GM23338 (cell line): ENCODE results near the gene MTX2. TPM values are rescaled to one million over a fixed set of nuclear protein-coding genes. Genes with fewer than 3 reads are reported as not detected.

Source experiments
- ATAC-seq: fragments of 200-7000 bp; cut with Tn5 transposase; 3 replicates; pipeline ENCODE4 v1.9.1; 2020
- DNase-seq: peaks from one replicate; pipeline ENCODE4 v3.0.0-alpha.2; 2015; ENCODE audit warnings: low spot score
- H2AFZ ChIP-seq: fragments of 200-600 bp; sonication (generic); 2 replicates; pipeline ENCODE4 v1.8.0; 2016; ENCODE audit warnings: antibody characterized with exemption, mild to moderate bottlenecking, moderate library complexity
- H3F3A ChIP-seq: fragments of 200-600 bp; sonication (generic); replicated peaks from 2 replicates; pipeline ENCODE4 v1.8.0; 2017; ENCODE audit warnings: antibody characterized with exemption, mixed run types, low read depth
- H3K27ac ChIP-seq: fragments of 200-600 bp; sonication (generic); 2 replicates; pipeline ENCODE4 v1.6.1; 2016; ENCODE audit warnings: low read depth
- H3K27me3 ChIP-seq: fragments of 200-600 bp; sonication (generic); 2 replicates; pipeline ENCODE4 v1.8.0; 2016; ENCODE audit warnings: mild to moderate bottlenecking, mixed run types, moderate library complexity; ENCODE audit not compliant: insufficient read depth
- H3K36me3 ChIP-seq: fragments of 200-600 bp; sonication (generic); 2 replicates; pipeline ENCODE4 v1.8.0; 2016; ENCODE audit warnings: mild to moderate bottlenecking; ENCODE audit not compliant: insufficient read depth
- H3K4me1 ChIP-seq: fragments of 200-600 bp; sonication (generic); 2 replicates; pipeline ENCODE4 v1.8.0; 2016; ENCODE audit warnings: mild to moderate bottlenecking, moderate library complexity; ENCODE audit not compliant: insufficient read depth
- H3K4me2 ChIP-seq: fragments of 200-600 bp; sonication (generic); 2 replicates; pipeline ENCODE4 v1.7.1; 2017; ENCODE audit warnings: mixed run types
- H3K4me3 ChIP-seq: fragments of 200-600 bp; sonication (generic); 2 replicates; pipeline ENCODE4 v1.6.1; 2016; ENCODE audit warnings: mixed run types
- H3K79me2 ChIP-seq: fragments of 200-600 bp; sonication (generic); replicated peaks from 2 replicates; pipeline ENCODE4 v1.8.0; 2017; ENCODE audit warnings: mild to moderate bottlenecking; ENCODE audit not compliant: insufficient read depth
- H3K9me2 ChIP-seq: fragments of 200-600 bp; sonication (generic); 2 replicates; pipeline ENCODE4 v1.8.0; 2017; ENCODE audit not compliant: insufficient read depth
- H4K20me1 ChIP-seq: fragments of 200-600 bp; sonication (generic); replicated peaks from 2 replicates; pipeline ENCODE4 v1.8.0; 2017; ENCODE audit warnings: mild to moderate bottlenecking; ENCODE audit not compliant: insufficient read depth
- H3K27ac Mint-ChIP-seq: 2 replicates; pipeline ENCODE4 v1.8.0; 2020; ENCODE audit warnings: inconsistent platforms, mild to moderate bottlenecking, moderate library complexity, mixed read lengths
- H3K27me3 Mint-ChIP-seq: 3 replicates; pipeline ENCODE4 v1.8.0; 2022; ENCODE audit warnings: low read depth, mild to moderate bottlenecking, moderate library complexity, mixed read lengths, inconsistent platforms; ENCODE audit not compliant: insufficient read depth, poor library complexity
- H3K36me3 Mint-ChIP-seq: 3 replicates; pipeline ENCODE4 v1.8.0; 2021; ENCODE audit warnings: low read depth, mild to moderate bottlenecking, inconsistent platforms, moderate library complexity, mixed read lengths
- H3K4me1 Mint-ChIP-seq: 3 replicates; pipeline ENCODE4 v1.8.0; 2020; ENCODE audit warnings: mild to moderate bottlenecking, inconsistent platforms, mixed read lengths
- H3K4me3 Mint-ChIP-seq: 3 replicates; pipeline ENCODE4 v1.8.0; 2021; ENCODE audit warnings: moderate library complexity, mild to moderate bottlenecking, inconsistent platforms, mixed read lengths
- H3K9me3 Mint-ChIP-seq: 3 replicates; pipeline ENCODE4 v1.8.0; 2020; ENCODE audit warnings: moderate library complexity, mild to moderate bottlenecking, inconsistent platforms, mixed read lengths
- EZH2phosphoT487 ChIP-seq: fragments of 200-600 bp; sonication (generic); IDR thresholded peaks from one replicate; pipeline ENCODE4 v1.8.1; 2018; ENCODE audit warnings: antibody characterized with exemption; ENCODE audit not compliant: unreplicated experiment
- JUNB ChIP-seq: IDR thresholded peaks from one replicate; pipeline ENCODE4 v1.6.1; 2016; ENCODE audit warnings: antibody characterized with exemption; ENCODE audit not compliant: unreplicated experiment
- NANOG ChIP-seq: IDR thresholded peaks from 2 replicates; pipeline ENCODE4 v1.6.1; 2016; ENCODE audit warnings: antibody characterized with exemption, borderline replicate concordance
- STAT1 ChIP-seq: IDR thresholded peaks from one replicate; pipeline ENCODE4 v1.6.1; 2016; ENCODE audit warnings: antibody characterized with exemption; ENCODE audit not compliant: unreplicated experiment
- ZNF114 ChIP-seq: fragments of 250-450 bp; sonication (Bioruptor Pico); IDR thresholded peaks from 2 replicates; pipeline ENCODE4 v1.5.0; 2020; ENCODE audit warnings: mild to moderate bottlenecking, moderate library complexity
- ZNF331 ChIP-seq: fragments of 250-450 bp; sonication (Bioruptor Pico); IDR thresholded peaks from 2 replicates; pipeline ENCODE4 v1.5.0; 2020; ENCODE audit warnings: low read depth, mild to moderate bottlenecking, moderate library complexity
- ZNF462 ChIP-seq: fragments of 250-450 bp; sonication (Bioruptor Pico); IDR thresholded peaks from 2 replicates; pipeline ENCODE4 v1.5.0; 2020; ENCODE audit warnings: mild to moderate bottlenecking, moderate library complexity
- polyA plus RNA-seq: library from polyadenylated mRNA; unstranded; fragments of >200 nt; fragmentation: Nextera tagmentation; extraction: Ambion mirVana; gene quantifications from 2 replicates; pipeline ENCODE4 v1.2.1, GENCODE V29; 2016
- total RNA-seq: library from RNA; depleted of rRNA; stranded (reverse); fragments of >200 nt; shearing (Covaris generic); gene quantifications from 2 replicates; pipeline ENCODE4 v1.2.3, GENCODE V29; 2014
- TF ChIP-seq, protein P1 (sequence below): IDR thresholded peaks from 2 replicates; pipeline ENCODE4 v1.6.1; 2016; ENCODE audit warnings: antibody characterized with exemption

MTX2 gene
- total and polyA plus RNA-seq, 2 experiments from 2014 or later: 37.5 to 81.7 TPM

- no peak for TF ChIP-seq ZNF462 (CRISPR knock-in tag)
- TF ChIP-seq NANOG: no peak
- no peak for TF ChIP-seq ZNF114
- no peak for TF ChIP-seq ZNF331 (CRISPR knock-in tag)
These were observed 10.9 kb downstream of the MTX2 start (continued) for GRCh38 chr2:176280156-176280555.

DNA sequence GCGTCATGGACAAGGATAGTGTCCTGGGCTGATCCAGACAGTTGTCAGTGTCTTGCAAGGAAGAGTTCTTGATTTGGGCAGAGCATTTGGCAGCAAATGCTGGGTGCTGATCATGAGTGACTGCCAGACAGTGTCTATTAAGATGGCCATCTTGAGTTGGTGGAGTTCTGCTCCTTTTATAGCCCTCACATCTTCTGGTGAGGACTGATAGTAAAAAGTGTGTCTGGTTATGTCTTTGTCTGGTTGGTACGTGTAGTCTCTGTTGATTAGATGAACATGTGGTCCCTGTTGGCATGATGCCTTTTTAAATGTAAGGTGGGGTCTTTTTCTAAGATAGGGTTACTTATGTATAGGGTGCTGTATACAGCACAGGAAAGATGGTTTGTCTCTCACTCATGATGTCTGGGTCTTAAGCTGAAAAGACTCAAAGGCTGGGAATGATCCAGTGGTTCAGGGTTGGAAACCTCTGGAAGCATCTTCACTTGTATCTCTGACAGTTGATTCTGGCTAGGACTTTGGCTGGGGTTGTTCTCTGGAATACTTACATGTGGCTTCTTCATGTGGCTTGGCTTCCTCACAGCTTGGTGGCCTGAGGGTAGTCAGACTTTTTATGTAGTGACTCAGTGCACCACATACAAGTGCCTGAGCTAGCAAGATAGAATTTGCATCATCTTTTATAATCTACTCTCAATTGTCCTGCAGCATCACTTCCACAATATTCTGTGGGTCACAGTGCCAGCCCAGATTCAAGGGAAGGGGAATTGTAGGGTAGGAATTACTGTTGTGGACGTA, 11.8 kb downstream of the MTX2 start:
- peaks cover 9% of the 10 kb centered on the region for H3K4me1 Mint-ChIP-seq
- H3K27me3 Mint-ChIP-seq: no peaks in the 10 kb centered on the region
- H3K36me3 Mint-ChIP-seq: no peaks in the 10 kb centered on the region
- no peak overlapping the region for H3K4me3 Mint-ChIP-seq
- H3F3A ChIP-seq: no peaks in the 10 kb centered on the region
- no peak overlapping the region for H3K4me3 ChIP-seq
- H3K79me2 ChIP-seq: peaks cover 100% of the 10 kb centered on the region
- no peaks in the 10 kb centered on the region for H3K27me3 ChIP-seq
- ATAC-seq (no peak), DNase-seq (no peak)
- no peak overlapping the region for H3K4me2 ChIP-seq
- no peaks in the 10 kb centered on the region for H3K9me3 Mint-ChIP-seq
- H4K20me1 ChIP-seq: peaks cover 47% of the 10 kb centered on the region
- H3K36me3 ChIP-seq: no peaks in the 10 kb centered on the region
- H3K9me2 ChIP-seq: no peaks in the 10 kb centered on the region
- H3K27ac Mint-ChIP-seq: no peak overlapping the region
- H3K4me1 ChIP-seq: no peaks in the 10 kb centered on the region
- no peak overlapping the region for H2AFZ ChIP-seq
- H3K27ac ChIP-seq: no peak overlapping the region
- TF ChIP-seq STAT1 (no peak), EZH2phosphoT487 (no peak), ZNF114 (no peak), ZNF462 (CRISPR knock-in tag) (no peak), ZNF331 (CRISPR knock-in tag) (no peak), JUNB (no peak)
- TF ChIP-seq, protein P1, sequence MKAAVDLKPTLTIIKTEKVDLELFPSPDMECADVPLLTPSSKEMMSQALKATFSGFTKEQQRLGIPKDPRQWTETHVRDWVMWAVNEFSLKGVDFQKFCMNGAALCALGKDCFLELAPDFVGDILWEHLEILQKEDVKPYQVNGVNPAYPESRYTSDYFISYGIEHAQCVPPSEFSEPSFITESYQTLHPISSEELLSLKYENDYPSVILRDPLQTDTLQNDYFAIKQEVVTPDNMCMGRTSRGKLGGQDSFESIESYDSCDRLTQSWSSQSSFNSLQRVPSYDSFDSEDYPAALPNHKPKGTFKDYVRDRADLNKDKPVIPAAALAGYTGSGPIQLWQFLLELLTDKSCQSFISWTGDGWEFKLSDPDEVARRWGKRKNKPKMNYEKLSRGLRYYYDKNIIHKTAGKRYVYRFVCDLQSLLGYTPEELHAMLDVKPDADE: no peak
